ENCODE results near the gene HIP1.

HIP1 gene

DNA sequence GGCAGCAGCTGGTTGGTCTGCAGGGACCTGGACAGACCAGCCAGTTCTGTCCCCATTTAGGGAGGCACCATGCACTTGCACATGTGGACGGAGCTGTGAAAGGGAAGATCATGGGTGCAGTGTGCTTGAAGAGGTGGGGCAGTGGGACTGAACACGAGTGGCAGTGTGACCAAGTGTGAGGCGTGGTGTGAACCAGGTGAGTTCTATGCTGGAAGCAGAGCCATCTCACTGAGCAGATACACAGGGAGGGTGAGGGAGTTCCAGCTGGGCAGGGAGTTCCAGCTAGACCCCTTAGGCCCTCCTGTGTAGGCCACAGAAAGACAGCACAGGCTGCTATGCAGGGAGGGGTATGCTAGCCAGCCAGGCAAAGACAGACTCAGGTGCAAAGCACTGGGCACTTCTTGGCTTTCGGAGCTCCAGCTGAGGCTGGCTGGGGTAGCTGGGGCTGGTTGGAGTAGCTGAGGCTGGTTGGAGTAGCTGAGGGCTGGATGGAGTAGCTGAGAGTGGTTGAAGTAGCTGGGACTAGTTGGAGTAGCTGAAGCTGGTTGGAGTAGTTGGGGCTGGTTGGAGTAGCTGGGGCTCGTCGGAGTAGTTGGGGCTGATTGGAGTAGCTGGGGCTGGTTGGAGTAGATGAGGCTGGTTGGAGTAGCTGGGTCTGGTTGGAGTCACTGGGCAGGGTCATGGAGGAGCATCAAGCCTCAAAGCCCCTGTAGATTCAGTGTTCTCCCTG lies 90.9 kb downstream of the HIP1 start:
- TF ChIP-seq, protein P1, sequence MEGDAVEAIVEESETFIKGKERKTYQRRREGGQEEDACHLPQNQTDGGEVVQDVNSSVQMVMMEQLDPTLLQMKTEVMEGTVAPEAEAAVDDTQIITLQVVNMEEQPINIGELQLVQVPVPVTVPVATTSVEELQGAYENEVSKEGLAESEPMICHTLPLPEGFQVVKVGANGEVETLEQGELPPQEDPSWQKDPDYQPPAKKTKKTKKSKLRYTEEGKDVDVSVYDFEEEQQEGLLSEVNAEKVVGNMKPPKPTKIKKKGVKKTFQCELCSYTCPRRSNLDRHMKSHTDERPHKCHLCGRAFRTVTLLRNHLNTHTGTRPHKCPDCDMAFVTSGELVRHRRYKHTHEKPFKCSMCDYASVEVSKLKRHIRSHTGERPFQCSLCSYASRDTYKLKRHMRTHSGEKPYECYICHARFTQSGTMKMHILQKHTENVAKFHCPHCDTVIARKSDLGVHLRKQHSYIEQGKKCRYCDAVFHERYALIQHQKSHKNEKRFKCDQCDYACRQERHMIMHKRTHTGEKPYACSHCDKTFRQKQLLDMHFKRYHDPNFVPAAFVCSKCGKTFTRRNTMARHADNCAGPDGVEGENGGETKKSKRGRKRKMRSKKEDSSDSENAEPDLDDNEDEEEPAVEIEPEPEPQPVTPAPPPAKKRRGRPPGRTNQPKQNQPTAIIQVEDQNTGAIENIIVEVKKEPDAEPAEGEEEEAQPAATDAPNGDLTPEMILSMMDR (IDR thresholded peaks at IDR 0.05; ENCODE audit: low read depth, low read length, missing control alignments), result no peak
- DNase-seq (ENCODE audit: extremely low read depth, low read depth), result no peak

DNA sequence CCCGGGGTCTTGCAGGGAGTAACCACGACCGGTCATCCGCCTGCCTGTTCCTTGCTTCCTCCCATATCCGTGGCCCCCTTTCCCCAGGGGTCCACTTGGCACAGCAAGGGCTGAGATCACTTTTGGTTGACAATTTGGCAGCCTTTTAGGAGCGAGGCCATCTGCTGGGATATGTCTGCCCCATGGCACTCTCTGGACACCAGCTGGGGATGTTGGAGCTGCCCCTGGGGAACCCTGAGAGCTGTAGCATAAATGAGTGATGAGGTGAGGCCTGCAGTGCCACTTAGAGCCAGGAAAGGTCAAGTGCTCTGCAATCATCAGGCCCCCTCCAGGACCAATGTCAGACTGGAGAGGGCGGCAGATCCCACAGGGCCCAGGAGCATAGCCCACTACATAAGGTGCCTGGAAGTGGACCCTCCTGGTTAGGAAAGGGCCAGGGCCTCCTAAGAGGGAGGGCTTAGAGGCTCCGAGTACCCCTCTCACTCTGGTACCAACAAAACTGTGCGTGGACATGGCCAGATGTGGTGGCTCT lies 92.1 kb downstream of the HIP1 start:
- TF ChIP-seq, protein P1 (IDR thresholded peaks at IDR 0.05; ENCODE audit: low read depth, low read length, missing control alignments), result no peak
- no peak for DNase-seq (ENCODE audit: extremely low read depth, low read depth)
- H3K4me3 ChIP-seq (replicated peaks; ENCODE audit: low read depth, low read length), result no peak overlapping the region

More for the DNA sequence above, 90.9 kb downstream of the HIP1 start:
- no peak overlapping the region for H3K4me3 ChIP-seq (replicated peaks; ENCODE audit: low read depth, low read length)

DNA sequence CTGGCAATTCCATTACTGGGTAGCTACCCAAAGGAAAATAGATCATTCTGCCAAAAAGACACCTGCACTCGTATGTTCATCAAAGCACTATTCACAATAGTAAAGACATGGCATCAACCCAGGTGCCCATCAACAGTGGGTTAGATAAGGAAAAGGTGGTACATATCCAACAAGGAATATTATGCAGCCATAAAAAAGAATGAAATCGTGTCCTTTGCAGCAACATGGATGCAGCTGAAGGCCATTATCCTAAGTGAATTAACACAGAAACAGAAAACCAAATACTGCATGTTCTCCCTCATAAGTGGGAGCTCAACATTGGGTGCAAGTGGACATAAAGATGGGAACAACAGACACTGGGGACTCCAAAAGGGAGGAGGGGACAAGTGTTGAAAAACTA lies 93.2 kb downstream of the HIP1 start:
- no peak overlapping the region for H3K4me3 ChIP-seq (replicated peaks; ENCODE audit: low read depth, low read length)
- no peak for DNase-seq (ENCODE audit: extremely low read depth, low read depth)
- TF ChIP-seq, protein P1 (IDR thresholded peaks at IDR 0.05; ENCODE audit: low read depth, low read length, missing control alignments), result no peak

DNA sequence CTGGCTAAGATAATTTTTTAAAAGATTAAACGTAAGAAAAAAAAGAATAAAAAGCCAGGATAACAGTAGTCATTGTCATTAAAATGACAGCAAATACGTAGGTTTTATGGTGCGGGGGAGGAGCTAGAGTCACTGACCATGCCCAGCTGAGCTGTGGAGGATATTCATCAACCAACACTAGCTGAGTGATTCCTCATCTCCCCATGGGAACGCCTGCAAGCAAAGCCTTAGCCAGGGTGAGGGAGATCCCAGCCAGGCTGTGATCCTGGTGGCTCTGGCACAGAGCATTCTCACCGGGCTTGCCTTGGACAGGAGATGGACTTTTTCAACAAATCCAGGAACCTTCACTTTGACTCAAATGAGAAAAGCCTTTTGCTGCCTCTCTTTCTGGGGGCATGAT lies 94.2 kb downstream of the HIP1 start:
- H3K4me3 ChIP-seq (replicated peaks; ENCODE audit: low read depth, low read length), result no peak overlapping the region
- DNase-seq (ENCODE audit: extremely low read depth, low read depth), result no peak
- TF ChIP-seq, protein P1 (IDR thresholded peaks at IDR 0.05; ENCODE audit: low read depth, low read length, missing control alignments), result no peak

DNA sequence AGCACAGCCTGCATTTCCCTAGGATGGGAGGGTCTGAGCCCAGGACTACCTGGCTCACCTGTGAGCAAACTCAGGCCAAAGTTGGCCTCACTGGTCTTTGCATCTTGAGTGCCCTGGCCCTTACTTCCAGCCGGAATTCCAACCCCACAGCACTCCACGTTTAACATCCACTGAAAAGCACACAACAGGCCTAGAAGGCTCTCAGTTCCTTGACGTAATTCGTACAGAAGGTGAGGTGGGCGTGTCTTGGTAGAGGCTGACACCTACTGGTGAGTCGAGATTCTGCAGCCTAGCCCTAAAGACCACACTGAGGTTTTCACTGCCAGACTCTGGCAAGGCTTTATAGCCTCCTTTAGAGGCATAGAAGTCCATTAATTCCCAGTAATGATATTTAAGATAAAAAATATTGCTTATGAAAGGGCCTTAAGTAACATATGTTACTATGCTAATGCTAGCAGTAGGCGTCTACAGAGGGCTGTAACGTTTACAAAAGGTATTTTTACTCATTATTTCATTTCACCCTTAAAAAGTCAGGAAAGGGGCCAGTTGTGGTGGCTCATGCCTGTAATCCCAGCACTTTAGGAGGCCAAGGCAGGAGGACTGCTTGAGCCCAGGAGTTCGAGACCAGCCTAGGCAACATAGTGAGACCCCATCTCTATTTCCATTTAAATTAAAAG lies 95.8 kb downstream of the HIP1 start:
- TF ChIP-seq, protein P1 (IDR thresholded peaks at IDR 0.05; ENCODE audit: low read depth, low read length, missing control alignments), result peak; percentile 79
- peak; percentile 37 for DNase-seq (ENCODE audit: extremely low read depth, low read depth)
- no peak overlapping the region for H3K4me3 ChIP-seq (replicated peaks; ENCODE audit: low read depth, low read length)

DNA sequence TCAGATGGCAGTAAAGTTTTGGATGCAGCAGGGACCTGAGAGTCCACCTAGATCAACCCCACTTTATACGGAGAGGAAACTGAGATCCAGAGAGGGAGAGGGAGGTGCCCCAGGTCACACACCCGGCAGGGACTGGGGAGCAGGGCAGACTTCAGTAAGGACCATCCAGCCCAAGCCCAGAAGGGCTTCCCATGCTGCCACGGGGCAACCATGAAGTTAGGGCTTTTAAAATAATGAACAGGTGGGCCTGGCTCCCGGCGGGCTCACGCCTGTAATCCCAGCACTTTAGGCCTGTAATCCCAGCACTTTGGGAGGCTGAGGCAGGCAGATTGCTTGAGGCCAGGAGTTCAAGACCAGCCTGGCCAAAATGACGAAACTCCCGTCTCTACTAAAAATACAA lies 98.5 kb downstream of the HIP1 start:
- DNase-seq (ENCODE audit: extremely low read depth, low read depth), result no peak
- H3K4me3 ChIP-seq (replicated peaks; ENCODE audit: low read depth, low read length), result no peak overlapping the region
- TF ChIP-seq, protein P1 (IDR thresholded peaks at IDR 0.05; ENCODE audit: low read depth, low read length, missing control alignments), result no peak

All from HFF-Myc (cell line).